Measurements from ENCODE around the gene ZNF329. TPM values are rescaled to one million over a fixed set of nuclear protein-coding genes. Genes with fewer than 3 reads are reported as not detected.

Gene ZNF329
- total and polyA plus RNA-seq, 2 of the 13 experiments (the other 11 are each of a cell fraction or from before 2014, with no cell fraction given) = 3.8 to 9.6 TPM

DNA sequence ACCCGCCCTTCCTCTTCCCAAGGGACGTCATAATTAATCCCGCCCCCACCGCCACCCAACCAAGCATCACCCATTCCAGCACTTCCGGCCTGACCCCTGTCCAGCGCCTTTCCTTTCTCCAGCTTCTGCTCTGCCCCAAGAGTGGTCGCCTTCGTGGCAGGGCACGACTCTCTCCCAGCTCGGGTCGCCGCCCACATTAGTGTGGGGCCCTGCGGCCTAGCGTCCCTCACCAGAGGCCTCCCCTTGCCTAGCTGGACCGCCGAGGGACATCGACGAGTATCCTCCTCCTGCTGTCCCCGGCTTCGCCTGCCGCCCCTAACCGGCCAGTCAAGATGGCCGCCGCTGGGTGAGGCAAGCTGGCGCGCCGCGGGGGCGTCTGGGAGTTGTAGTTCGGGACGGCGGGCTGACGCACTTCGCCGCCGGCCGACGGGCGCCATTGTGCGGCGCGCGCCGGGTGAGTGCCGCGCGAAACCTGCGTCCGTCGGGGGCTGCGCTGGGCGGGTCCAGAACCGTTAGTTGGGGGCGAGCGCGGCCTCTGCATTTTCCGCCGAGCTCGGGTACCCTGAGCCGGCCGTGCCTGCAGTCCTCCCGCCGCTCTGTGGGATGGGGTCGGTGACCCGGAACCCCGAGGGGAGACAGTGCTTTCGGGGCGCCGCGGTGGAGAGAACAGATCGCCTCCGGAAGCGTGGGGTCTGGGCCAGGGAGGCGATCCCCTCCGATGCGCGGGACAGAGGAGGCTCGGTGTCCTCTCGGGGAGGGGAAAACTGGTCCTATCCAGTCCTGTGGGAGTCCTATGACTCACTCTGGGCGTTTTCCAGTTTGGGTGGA, 32.6 kb upstream of the ZNF329 start, which contains the start of gene ZNF274 (continued):
- TF ChIP-seq SIX1 (CRISPR knock-in tag; IDR thresholded peaks at IDR 0.05; ENCODE audit: borderline replicate concordance) (no peak), FOXA3 (CRISPR knock-in tag; IDR thresholded peaks at IDR 0.05) (peak; percentile 32), ZNF839 (CRISPR knock-in tag; IDR thresholded peaks at IDR 0.05; ENCODE audit: borderline replicate concordance) (0 out of 2 replicates have a peak, but pooled peaks have one; percentile 23), LCORL (IDR thresholded peaks at IDR 0.05) (no peak), LCORL (CRISPR knock-in tag; IDR thresholded peaks at IDR 0.05) (peak; percentile 15; the same call in 1 of the 2 replicates), ZNF709 (CRISPR knock-in tag; IDR thresholded peaks at IDR 0.05) (peak; percentile 84; the same call in 1 of the 2 replicates), GTF2F1 (IDR thresholded peaks at IDR 0.05; ENCODE audit: low read length) (no peak), ARNT2 (CRISPR knock-in tag; IDR thresholded peaks at IDR 0.05; ENCODE audit: low read depth) (no peak; the same call in 1 of the 2 replicates), SMARCE1 (IDR thresholded peaks at IDR 0.05; ENCODE audit: borderline replicate concordance) (no peak), SMAD1 (CRISPR knock-in tag; IDR thresholded peaks at IDR 0.05; ENCODE audit: borderline replicate concordance, low read depth) (peak; percentile 86), ZNF75D (CRISPR knock-in tag; IDR thresholded peaks at IDR 0.05; ENCODE audit: borderline replicate concordance) (no peak), ZNF713 (CRISPR knock-in tag; IDR thresholded peaks at IDR 0.05) (no peak; the same call in 1 of the 2 replicates), FOXJ3 (CRISPR knock-in tag; IDR thresholded peaks at IDR 0.05; ENCODE audit: borderline replicate concordance) (no peak), NFE2L2 (IDR thresholded peaks at IDR 0.05; ENCODE audit: low read length) (no peak), KAT7 (CRISPR knock-in tag; IDR thresholded peaks at IDR 0.05; ENCODE audit: borderline replicate concordance) (0 out of 2 replicates have a peak, but pooled peaks have one; percentile 47), CC2D1A (CRISPR knock-in tag; IDR thresholded peaks at IDR 0.05) (no peak), ZNF136 (CRISPR knock-in tag; IDR thresholded peaks at IDR 0.05; ENCODE audit: low read depth) (no peak; the same call in 1 of the 2 replicates), GPN1 (CRISPR knock-in tag; IDR thresholded peaks at IDR 0.05; ENCODE audit: borderline replicate concordance) (no peak), ZNF737 (CRISPR knock-in tag; IDR thresholded peaks at IDR 0.05; ENCODE audit: borderline replicate concordance) (no peak), ZNF775 (CRISPR knock-in tag; IDR thresholded peaks at IDR 0.05; ENCODE audit: borderline replicate concordance) (no peak)
- TF ChIP-seq, protein P1, sequence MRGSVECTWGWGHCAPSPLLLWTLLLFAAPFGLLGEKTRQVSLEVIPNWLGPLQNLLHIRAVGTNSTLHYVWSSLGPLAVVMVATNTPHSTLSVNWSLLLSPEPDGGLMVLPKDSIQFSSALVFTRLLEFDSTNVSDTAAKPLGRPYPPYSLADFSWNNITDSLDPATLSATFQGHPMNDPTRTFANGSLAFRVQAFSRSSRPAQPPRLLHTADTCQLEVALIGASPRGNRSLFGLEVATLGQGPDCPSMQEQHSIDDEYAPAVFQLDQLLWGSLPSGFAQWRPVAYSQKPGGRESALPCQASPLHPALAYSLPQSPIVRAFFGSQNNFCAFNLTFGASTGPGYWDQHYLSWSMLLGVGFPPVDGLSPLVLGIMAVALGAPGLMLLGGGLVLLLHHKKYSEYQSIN (CRISPR knock-in tag; IDR thresholded peaks at IDR 0.05; ENCODE audit: borderline replicate concordance) = no peak
- TF ChIP-seq, protein P2, sequence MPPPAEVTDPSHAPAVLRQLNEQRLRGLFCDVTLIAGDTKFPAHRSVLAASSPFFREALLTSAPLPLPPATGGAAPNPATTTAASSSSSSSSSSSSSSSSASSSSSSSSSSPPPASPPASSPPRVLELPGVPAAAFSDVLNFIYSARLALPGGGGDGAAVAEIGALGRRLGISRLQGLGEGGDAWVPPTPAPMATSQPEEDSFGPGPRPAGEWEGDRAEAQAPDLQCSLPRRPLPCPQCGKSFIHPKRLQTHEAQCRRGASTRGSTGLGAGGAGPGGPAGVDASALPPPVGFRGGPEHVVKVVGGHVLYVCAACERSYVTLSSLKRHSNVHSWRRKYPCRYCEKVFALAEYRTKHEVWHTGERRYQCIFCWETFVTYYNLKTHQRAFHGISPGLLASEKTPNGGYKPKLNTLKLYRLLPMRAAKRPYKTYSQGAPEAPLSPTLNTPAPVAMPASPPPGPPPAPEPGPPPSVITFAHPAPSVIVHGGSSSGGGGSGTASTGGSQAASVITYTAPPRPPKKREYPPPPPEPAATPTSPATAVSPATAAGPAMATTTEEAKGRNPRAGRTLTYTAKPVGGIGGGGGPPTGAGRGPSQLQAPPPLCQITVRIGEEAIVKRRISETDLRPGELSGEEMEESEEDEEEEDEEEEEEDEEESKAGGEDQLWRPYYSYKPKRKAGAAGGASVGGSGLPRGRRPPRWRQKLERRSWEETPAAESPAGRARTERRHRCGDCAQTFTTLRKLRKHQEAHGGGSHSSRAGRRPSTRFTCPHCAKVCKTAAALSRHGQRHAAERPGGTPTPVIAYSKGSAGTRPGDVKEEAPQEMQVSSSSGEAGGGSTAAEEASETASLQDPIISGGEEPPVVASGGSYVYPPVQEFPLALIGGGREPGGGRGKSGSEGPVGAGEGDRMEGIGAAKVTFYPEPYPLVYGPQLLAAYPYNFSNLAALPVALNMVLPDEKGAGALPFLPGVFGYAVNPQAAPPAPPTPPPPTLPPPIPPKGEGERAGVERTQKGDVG (CRISPR knock-in tag; IDR thresholded peaks at IDR 0.05; ENCODE audit: borderline replicate concordance) = 0 out of 2 replicates have a peak, but pooled peaks have one; percentile 22
- TF ChIP-seq, protein P3, sequence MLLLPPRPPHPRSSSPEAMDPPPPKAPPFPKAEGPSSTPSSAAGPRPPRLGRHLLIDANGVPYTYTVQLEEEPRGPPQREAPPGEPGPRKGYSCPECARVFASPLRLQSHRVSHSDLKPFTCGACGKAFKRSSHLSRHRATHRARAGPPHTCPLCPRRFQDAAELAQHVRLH (CRISPR knock-in tag; IDR thresholded peaks at IDR 0.05; ENCODE audit: borderline replicate concordance, low read depth) = no peak
- TF ChIP-seq, protein P4, sequence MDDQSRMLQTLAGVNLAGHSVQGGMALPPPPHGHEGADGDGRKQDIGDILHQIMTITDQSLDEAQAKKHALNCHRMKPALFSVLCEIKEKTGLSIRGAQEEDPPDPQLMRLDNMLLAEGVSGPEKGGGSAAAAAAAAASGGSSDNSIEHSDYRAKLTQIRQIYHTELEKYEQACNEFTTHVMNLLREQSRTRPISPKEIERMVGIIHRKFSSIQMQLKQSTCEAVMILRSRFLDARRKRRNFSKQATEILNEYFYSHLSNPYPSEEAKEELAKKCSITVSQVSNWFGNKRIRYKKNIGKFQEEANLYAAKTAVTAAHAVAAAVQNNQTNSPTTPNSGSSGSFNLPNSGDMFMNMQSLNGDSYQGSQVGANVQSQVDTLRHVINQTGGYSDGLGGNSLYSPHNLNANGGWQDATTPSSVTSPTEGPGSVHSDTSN (CRISPR knock-in tag; IDR thresholded peaks at IDR 0.05; ENCODE audit: borderline replicate concordance) = no peak
